Inferior parietal cortex (tissue), 1 donor: Measurements from ENCODE around the gene LRRC3.

ENCODE experiments used
- DNase-seq: peaks from one replicate; pipeline ENCODE4 v3.0.0-alpha.2; 2016; ENCODE audit errors: extremely low spot score

LRRC3 gene

GRCh38 chr21:44423941-44424607, 31.2 kb upstream of the LRRC3 start:
- DNase-seq, result no peak

DNA sequence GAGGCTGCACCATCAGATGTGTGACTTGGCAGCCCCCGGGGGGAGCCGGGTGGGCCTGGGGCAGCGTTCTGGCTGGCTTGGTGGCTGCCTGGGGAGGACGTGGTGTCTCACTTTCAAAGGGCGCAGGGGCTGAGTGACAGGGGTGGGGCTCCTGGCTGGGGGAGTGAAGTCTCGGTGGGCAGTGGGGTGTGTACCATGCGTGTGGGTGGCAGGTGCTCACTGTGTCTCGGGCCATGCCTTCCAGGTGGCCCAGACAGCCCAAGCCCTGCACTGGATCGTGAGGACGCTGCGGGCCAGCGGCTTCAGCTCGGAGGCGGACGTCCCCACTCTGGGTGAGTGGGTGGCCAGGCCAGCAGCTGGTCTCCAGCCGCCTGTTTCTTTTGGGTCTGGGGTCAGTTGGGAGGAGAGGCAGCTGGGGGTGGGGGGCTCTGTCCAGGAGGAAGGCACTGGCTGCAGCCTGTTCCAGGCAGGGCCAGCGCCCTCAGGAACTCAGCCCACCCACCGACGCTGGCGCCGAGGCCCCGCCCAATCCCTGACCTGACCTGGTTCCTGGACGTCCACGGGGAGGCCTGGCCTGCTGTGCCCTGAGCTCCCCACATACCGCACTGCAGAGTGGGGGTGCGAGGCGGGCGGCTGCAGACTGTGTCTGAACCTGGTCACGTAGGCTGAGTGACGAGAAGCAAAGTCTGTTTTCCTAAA, 30.6 kb upstream of the LRRC3 start:
- DNase-seq, result no peak

DNA sequence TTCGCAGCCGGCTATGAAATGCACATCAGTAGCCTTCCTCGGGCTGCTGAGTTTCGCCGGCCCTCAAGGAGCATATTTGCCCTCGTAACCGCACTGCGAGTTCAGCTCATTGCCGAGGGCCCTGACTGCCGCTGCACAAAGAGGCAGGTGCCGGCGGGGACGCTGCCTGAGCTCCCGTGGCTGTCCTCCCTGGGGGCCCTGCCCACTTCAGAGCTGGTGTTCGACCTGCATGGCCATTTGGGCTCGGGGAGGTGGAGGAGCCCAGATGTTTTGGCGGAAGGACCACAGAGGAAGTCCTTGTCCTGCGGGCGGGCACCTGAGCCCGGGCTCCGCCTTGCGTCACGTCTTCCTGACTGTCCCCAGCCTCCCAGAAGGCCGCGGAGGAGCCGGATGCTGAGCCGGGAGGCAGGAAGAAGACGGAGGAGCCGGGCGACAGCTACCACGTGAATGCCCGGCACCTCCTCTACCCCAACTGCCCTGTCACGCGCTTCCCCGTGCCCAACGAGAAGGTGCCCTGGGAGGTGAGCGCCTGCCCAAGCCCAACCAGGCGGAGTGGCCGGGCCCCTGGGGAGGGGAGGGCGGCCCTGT, 29.9 kb upstream of the LRRC3 start:
- DNase-seq, result no peak

GRCh38 chr21:44425895-44426662, 29.2 kb upstream of the LRRC3 start:
- no peak for DNase-seq

- DNase-seq, result no peak
These were observed 28.6 kb upstream of the LRRC3 start for GRCh38 chr21:44426663-44427191.

DNA sequence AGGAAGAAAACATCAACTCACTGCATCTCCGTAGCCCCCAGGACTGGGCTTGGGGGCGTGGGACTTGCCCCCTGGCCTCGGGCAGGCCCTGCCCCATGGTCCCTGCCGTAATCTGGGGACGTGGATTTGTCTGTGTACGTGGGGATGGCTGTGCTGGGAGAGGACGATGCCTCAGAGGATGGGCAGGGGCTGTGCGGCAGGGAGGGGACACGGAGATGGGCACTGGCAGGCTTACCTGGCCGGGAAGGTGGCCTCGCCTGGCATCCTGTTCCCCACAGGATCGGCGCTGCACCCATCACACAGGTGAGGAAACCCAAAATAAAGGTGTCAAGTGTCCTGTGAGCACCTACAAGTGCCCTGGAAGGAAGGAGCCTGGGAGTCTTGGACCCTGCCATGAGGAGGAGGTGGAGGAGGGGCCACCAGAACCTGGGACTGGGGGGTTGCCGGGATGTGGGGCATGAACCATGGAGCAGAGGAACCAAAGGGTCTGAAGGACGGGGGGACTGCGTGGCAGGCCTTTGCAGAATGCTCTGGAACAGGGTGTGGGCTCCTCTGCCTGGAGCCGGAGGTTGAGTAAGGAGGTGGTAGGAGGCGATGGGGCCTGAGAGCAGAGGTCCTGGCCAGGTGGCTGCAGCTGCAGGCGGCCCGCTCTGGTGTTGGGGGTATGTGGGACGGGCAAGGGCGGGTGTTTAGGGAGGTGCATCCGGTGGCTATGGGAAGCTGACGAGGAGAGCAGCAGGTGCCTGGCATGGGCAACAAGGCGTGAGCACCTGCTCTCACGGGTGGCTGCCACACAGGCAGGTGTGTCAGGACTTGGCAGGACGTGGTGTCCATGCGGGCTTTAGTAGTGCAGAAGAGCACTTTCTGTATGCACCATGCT, 27.8 kb upstream of the LRRC3 start:
- DNase-seq, result no peak

DNA sequence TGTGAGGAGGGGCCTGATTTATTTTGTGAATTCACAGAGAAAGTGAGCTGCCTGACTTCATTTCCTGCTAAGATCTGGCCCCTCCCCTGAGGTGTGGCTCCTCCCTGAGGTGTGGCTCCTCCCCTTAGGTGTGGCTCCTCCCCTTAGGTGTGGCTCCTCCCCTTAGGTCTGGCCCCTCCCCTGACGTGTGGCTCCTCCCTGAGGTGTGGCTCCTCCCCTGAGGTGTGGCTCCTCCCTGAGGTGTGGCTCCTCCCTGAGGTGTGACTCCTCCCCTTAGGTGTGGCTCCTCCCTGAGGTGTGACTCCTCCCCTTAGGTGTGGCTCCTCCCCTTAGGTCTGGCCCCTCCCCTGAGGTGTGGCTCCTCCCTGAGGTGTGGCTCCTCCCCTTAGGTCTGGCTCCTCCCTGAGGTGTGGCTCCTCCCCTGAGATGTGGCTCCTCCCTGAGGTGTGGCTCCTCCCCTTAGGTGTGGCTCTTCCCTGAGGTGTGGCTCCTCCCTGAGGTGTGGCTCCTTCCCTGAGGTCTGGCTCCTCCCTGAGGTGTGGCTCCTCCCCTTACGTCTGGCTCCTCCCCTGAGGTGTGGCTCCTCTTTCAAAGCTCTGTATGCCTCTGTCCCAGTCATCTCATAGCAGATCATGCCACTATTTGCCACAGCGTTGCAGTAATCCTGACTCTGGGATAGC, 26.9 kb upstream of the LRRC3 start:
- DNase-seq, result no peak

GRCh38 chr21:44429894-44430293, 25.4 kb upstream of the LRRC3 start:
- DNase-seq, result no peak

DNA sequence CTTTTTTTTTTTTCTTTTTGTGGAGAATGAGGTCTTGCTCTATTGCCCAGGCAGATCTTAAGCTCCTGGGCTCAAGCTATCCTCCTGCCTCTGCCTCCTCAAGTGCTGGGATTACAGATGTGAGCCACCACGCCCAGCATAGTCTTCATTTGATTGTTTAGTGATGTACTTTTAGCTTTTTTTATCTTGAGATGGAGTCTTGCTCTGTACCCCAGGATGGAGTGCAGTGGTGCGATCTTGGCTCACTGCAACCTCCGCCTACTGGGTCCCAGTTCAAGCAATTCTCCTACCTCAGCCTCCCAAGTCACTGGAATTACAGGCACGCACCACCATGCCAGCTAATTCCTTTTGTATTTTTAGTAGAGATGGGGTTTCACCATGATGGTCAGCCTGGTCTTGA, 24.0 kb upstream of the LRRC3 start:
- DNase-seq, result no peak

- no peak for DNase-seq
These were observed 22.2 kb upstream of the LRRC3 start for GRCh38 chr21:44432841-44433790.

DNA sequence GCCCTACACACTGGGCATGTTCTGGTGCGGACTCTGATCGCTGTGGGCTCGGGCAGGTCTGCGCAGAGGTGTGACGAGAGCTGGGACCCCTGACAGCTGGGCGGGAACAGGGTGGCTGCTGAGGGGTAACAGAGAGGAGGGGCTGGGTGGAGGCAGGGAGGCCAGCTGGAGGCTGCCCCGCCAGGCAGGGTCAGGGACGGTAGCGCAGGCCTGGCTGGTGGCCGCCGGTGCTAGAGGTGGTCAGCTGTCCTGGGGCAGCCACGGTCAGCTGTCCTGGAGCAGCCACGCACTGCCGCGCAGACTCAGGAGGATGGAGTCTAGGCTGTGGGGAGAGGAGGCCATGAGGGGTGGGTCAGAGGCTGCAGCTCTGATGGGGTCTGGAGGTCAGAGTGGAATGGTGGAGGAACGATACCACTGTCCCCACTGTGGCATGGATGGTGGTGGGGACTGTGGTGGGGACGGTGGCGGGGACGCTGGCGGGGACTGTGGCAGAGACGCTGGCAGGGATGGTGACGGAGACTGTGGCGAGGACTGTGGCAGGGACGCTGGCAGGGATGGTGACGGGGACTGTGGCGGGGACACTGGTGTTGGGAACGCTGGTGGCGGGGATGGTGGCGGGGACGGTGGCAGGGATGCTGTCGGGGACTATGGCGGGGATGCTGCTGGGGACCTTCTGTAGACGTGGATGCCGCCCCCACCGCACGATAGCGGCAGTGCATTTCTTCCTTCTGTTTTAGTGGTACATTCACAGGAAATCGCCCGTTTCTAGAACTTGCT, 21.3 kb upstream of the LRRC3 start:
- DNase-seq, result no peak

- DNase-seq, result no peak
These were observed 20.8 kb upstream of the LRRC3 start for GRCh38 chr21:44434568-44434925.

GRCh38 chr21:44434936-44435635, 20.2 kb upstream of the LRRC3 start:
- DNase-seq, result no peak

- no peak for DNase-seq
These were observed 19.1 kb upstream of the LRRC3 start for GRCh38 chr21:44436111-44436611.

DNA sequence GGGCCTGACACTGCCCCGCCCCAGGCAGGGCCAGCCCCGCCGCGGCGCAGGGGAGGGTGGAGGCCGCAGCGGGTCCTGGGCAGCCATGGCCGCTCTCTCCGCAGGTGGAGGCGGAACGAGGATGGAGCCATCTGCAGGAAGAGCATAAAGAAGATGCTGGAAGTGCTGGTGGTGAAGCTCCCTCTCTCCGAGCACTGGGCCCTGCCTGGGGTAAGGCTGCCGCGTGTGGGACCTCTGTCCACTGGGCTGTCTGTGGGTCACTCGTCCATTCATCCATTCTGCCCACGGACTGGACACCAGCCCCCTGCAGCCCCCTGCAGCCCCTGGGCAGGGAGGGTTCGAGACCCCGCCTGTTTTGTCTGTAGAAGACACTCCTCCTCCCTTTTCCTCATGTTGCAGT, 18.4 kb upstream of the LRRC3 start:
- DNase-seq, result no peak

DNA sequence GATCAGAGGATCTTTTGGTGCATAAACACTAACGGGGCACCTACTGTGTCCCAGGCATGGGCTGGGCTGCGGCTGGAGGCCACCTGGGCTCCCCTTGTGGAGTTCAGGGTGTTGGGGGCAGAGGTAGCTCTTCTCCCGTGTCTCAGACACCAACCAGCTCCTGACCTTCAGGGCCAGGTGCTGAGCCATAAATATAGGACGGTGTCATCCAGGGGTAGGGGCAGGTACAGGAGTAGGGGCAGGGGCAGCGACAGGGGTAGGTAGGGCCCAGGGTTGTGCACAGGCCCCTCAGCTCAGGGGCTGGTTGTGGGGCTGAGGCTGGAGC, 18.0 kb upstream of the LRRC3 start:
- DNase-seq, result no peak

GRCh38 chr21:44437696-44438431, 17.4 kb upstream of the LRRC3 start:
- no peak for DNase-seq
